A549 (cell line): ENCODE measurements around the gene PSG11. TPM values are rescaled to one million over a fixed set of nuclear protein-coding genes. Genes with fewer than 3 reads are reported as not detected.
"Not testable (repeated sequence)": the region's sequence is repeated elsewhere in the genome, so short reads cannot be mapped to it uniquely, and the experiment has no call there.

Source experiments
- ATAC-seq, 2 experiments: fragments of 200-7000 bp in 1 of 2; fragments of >200 bp in 1 of 2; cut with Nextera tagmentation in 1 of 2; cut with Tn5 transposase in 1 of 2; 3 replicates each; pipeline versions ENCODE4 v1.8.0 to v1.9.1; 2018 to 2020; ENCODE audit warnings: mild to moderate bottlenecking in 1 of 2, moderate library complexity in 1 of 2
- CTCF ChIA-PET: fragments of 300-600 bp; sonication (Branson Sonifier 250); formaldehyde crosslinking; extraction: SDS; loops from one replicate; lab custom pipeline; 2021; ENCODE audit warnings: antibody characterized with exemption, inconsistent platforms; lab: Yijun Ruan, JAX
- POLR2A ChIA-PET: fragments of 350-600 bp; formaldehyde crosslinking; extraction: SDS; loops from one replicate; lab custom pipeline; 2021; ENCODE audit warnings: antibody characterized with exemption, inconsistent platforms; lab: Yijun Ruan, JAX
- DNase-seq, 2 experiments: peaks; one replicate each; pipeline versions ENCODE4 v3.0.0 to v3.0.0-alpha.2; 2011 to 2016; ENCODE audit warnings: low read depth in 1 of 2, low spot score in 1 of 2
- FAIRE-seq: peaks from 2 replicates; lab custom pipeline; 2011; peaks lifted over from hg19 to GRCh38; lab: Jason Lieb, UNC
- H3K27ac ChIP-seq, 2 experiments: fragments of >200 bp; sonication (Bioruptor Twin); formaldehyde crosslinking; 3 replicates each; pipeline ENCODE4 v1.5.1; 2016 to 2017
- H3K4me1 ChIP-seq: fragments of >200 bp; sonication (Bioruptor Twin); formaldehyde crosslinking; 3 replicates; pipeline ENCODE4 v1.6.1; 2016
- H3K4me2 ChIP-seq: fragments of >200 bp; sonication (Bioruptor Twin); formaldehyde crosslinking; 3 replicates; pipeline ENCODE4 v1.6.1; 2016
- H3K4me3 ChIP-seq: fragments of >200 bp; sonication (Bioruptor Twin); formaldehyde crosslinking; 3 replicates; pipeline ENCODE4 v1.5.1; 2016
- H3K9me3 ChIP-seq: fragments of >200 bp; sonication (Bioruptor Twin); formaldehyde crosslinking; 3 replicates; pipeline ENCODE4 v1.6.1; 2016
- CEBPB ChIP-seq, 2 experiments: fragments of >200 bp in 1 of 2; sonication (Bioruptor Twin) in 1 of 2; formaldehyde crosslinking in 1 of 2; IDR thresholded peaks; 2 replicates each; pipeline ENCODE4 v1.6.1; 2012 to 2016
- CTCF ChIP-seq: fragments of >200 bp; sonication (Bioruptor Twin); formaldehyde crosslinking; IDR thresholded peaks from 3 replicates; pipeline ENCODE4 v1.5.1; 2016
- FOSL2 ChIP-seq, 2 experiments: fragments of 450-650 bp in 1 of 2; fragments of >200 bp in 1 of 2; sonication (Bioruptor Twin) in 1 of 2; formaldehyde crosslinking; IDR thresholded peaks; 2 replicates each; pipeline versions ENCODE4 v1.5.0 to v1.6.1; 2016 to 2020; ENCODE audit warnings: mild to moderate bottlenecking in 1 of 2, moderate library complexity in 1 of 2
- GATA3 ChIP-seq: IDR thresholded peaks from 2 replicates; pipeline ENCODE4 v1.6.1; 2012; ENCODE audit warnings: borderline replicate concordance
- JUNB ChIP-seq: fragments of >200 bp; sonication (Bioruptor Twin); formaldehyde crosslinking; IDR thresholded peaks from 2 replicates; pipeline ENCODE4 v1.6.1; 2016
- MAX ChIP-seq: IDR thresholded peaks from 2 replicates; pipeline ENCODE4 v1.6.1; 2012
- RAD21 ChIP-seq, 2 experiments: fragments of >200 bp in 1 of 2; sonication (Bioruptor Twin) in 1 of 2; formaldehyde crosslinking in 1 of 2; IDR thresholded peaks in 1 of 2; conservative IDR thresholded peaks in 1 of 2; 2 replicates in 1 of 2; 3 replicates in 1 of 2; pipeline ENCODE4 v1.6.1; 2012 to 2018; ENCODE audit warnings: inconsistent platforms in 1 of 2
- SMC3 ChIP-seq: fragments of >200 bp; sonication (Bioruptor Twin); formaldehyde crosslinking; IDR thresholded peaks from 3 replicates; pipeline ENCODE4 v1.6.1; 2018; ENCODE audit warnings: inconsistent platforms
- USF2 ChIP-seq: fragments of 450-650 bp; IDR thresholded peaks from 2 replicates; pipeline ENCODE4 v1.6.1; 2014; ENCODE audit warnings: antibody characterized with exemption
- WGBS: methylation state at CpG from one replicate; pipeline ENCODE4 v1.1.6; 2017; ENCODE audit errors: missing lambda C conversion rate; 5-methylcytosine and 5-hydroxymethylcytosine counted together
- polyA plus RNA-seq, 4 experiments: library from polyadenylated mRNA; depleted of rRNA in 3 of 4; stranded (reverse); fragments of >200 nt; fragmentation: RNase III in 1 of 4; extraction: RNeasy Plus Mini Kit Qiagen cat#74134 plus additional on column Dnase treatment in 1 of 4; gene quantifications; 2 replicates in 3 of 4; 3 replicates in 1 of 4; pipeline ENCODE4 v1.2.3, GENCODE V29; 2011 to 2017

The PSG11 gene
- polyA plus RNA-seq, 2 of the 4 experiments (the other 2 are of a cell fraction), result not detected

GRCh38 chr19:43022098-43022497 is 4.2 kb downstream of the PSG11 start:
- Histone ChIP-seq H3K4me1 (peaks cover 14% of the 10 kb centered on the region), H3K4me2 (peak overlapping the region; percentile 44; the same call in 2 of the 3 replicates), H3K27ac (peak overlapping the region; percentile 56 to 64; a peak in 4 of 6 replicates)
- H3K9me3 ChIP-seq; POLR2A ChIA-PET; ATAC-seq; H3K4me3 ChIP-seq; FAIRE-seq; TF ChIP-seq FOSL2 (IDR thresholded peaks at IDR 0.05): not testable (repeated sequence)
- CTCF ChIA-PET, result interaction anchor here (1.3 kb wide), 1 partner anchor 82 kb away, joined by 3 read pairs; no protein-coding TSS in a partner anchor
- WGBS, result 17% methylated on average over 4 of the region's 4 CpGs
- TF ChIP-seq FOSL2 (CRISPR knock-in tag; IDR thresholded peaks at IDR 0.05) (peak; percentile 44), MAX (0 out of 2 replicates have a peak, but pooled peaks have one; percentile 14), GATA3 (peak; percentile 65; the same call in 1 of the 2 replicates), USF2 (peak; percentile 70), JUNB (peak; percentile 33; the same call in 1 of the 2 replicates)
- peak in 1 of 2 experiments; percentile 50 for DNase-seq

GRCh38 chr19:43021629-43022028 is 4.6 kb downstream of the PSG11 start:
- TF ChIP-seq MAX (peak; percentile 25; the same call in 1 of the 2 replicates), FOSL2 (CRISPR knock-in tag; IDR thresholded peaks at IDR 0.05) (peak; percentile 73)
- not testable (repeated sequence) for TF ChIP-seq FOSL2 (IDR thresholded peaks at IDR 0.05)
- TF ChIP-seq, all 56 proteins: peak for 2; not testable (repeated sequence) for 54
- CTCF ChIA-PET, result interaction anchor here (0.8 to 1.5 kb wide), 5 partner anchors 10 to 328 kb away, joined by 3 to 4 read pairs (median 3); no protein-coding TSS in a partner anchor
- peak overlapping the region; percentile 56 to 64; a peak in 4 of 6 replicates for H3K27ac ChIP-seq
- FAIRE-seq, POLR2A ChIA-PET, H3K9me3 ChIP-seq, H3K4me3 ChIP-seq: not testable (repeated sequence)
- peak overlapping the region; percentile 44; the same call in 2 of the 3 replicates for H3K4me2 ChIP-seq
- peaks cover 14% of the 10 kb centered on the region for H3K4me1 ChIP-seq
- peak; percentile 59 to 96; a peak in 5 of 6 replicates for ATAC-seq
- 15% methylated on average over 4 of the region's 4 CpGs for WGBS
- peak; percentile 44 to 63 for DNase-seq

- ATAC-seq, POLR2A ChIA-PET, H3K27ac ChIP-seq, H3K4me2 ChIP-seq, H3K9me3 ChIP-seq, FAIRE-seq, H3K4me3 ChIP-seq: not testable (repeated sequence)
- H3K4me1 ChIP-seq, result peaks cover 14% of the 10 kb centered on the region
- DNase-seq, result peak in 1 of 2 experiments; percentile 35
- CTCF ChIA-PET, result interaction anchor here (0.5 kb wide), 1 partner anchor 63 kb away, joined by 3 read pairs; no protein-coding TSS in a partner anchor
- TF ChIP-seq RAD21 (conservative IDR thresholded peaks at IDR 0.05 in 1 of 2, IDR thresholded peaks at IDR 0.05 in 1 of 2), result peak; percentile 49 to 51
- TF ChIP-seq CTCF, result peak; percentile 40
- TF ChIP-seq SMC3, result peak; percentile 33; the same call in 2 of the 3 replicates
- TF ChIP-seq, all 56 proteins: peak for 3; not testable (repeated sequence) for 53
Observed at GRCh38 chr19:43019588-43019987, 6.7 kb downstream of the PSG11 start.

GRCh38 chr19:43005841-43006240 is 20.4 kb downstream of the PSG11 start:
- H3K9me3 ChIP-seq, FAIRE-seq, H3K4me3 ChIP-seq, H3K4me2 ChIP-seq, POLR2A ChIA-PET, ATAC-seq, H3K27ac ChIP-seq, DNase-seq: not testable (repeated sequence)
- WGBS, result 46% methylated on average over 4 of the region's 4 CpGs
- H3K4me1 ChIP-seq, result peaks cover 27% of the 10 kb centered on the region
- CTCF ChIA-PET, result interaction anchor here (1.0 kb wide), 1 partner anchor 64 kb away, joined by 3 read pairs; no protein-coding TSS in a partner anchor
- peak in 1 of 2 experiments; percentile 36; a peak in 1 of 4 replicates for TF ChIP-seq CEBPB (IDR thresholded peaks at IDR 0.05)

GRCh38 chr19:43004846-43005245 is 21.4 kb downstream of the PSG11 start:
- H3K4me1 ChIP-seq, result peaks cover 27% of the 10 kb centered on the region
- ATAC-seq, DNase-seq, H3K4me3 ChIP-seq, POLR2A ChIA-PET, H3K27ac ChIP-seq, H3K9me3 ChIP-seq, FAIRE-seq, H3K4me2 ChIP-seq: not testable (repeated sequence)
- WGBS, result 67% methylated on average over 4 of the region's 4 CpGs
- CTCF ChIA-PET, result interaction anchor here (1.0 kb wide), 1 partner anchor 63 kb away, joined by 3 read pairs; no protein-coding TSS in a partner anchor

- POLR2A ChIA-PET, ATAC-seq: not testable (repeated sequence)
- 4% methylated on average over 1 of the region's 1 CpG for WGBS
Observed at GRCh38 chr19:43003634-43004033, 22.6 kb downstream of the PSG11 start.

More at GRCh38 chr19:43003634-43004033, 22.6 kb downstream of the PSG11 start:
- H3K4me3 ChIP-seq, DNase-seq, FAIRE-seq, CTCF ChIA-PET, H3K9me3 ChIP-seq: not testable (repeated sequence)
- H3K4me1 ChIP-seq, result peaks cover 27% of the 10 kb centered on the region
- H3K27ac ChIP-seq, result peak overlapping the region in 1 of 2 experiments; percentile 17; a peak in 1 of 6 replicates
- peak overlapping the region; percentile 42 for H3K4me2 ChIP-seq
